ENCODE results near the gene PFDN1. TPM values are rescaled to one million over a fixed set of nuclear protein-coding genes. Genes with fewer than 3 reads are reported as not detected.
A peak's percentile ranks its signal among the peaks of the same experiment; 100 is the strongest.

The PFDN1 gene
- total RNA-seq, 1 experiment from 2014 or later = 94.1 TPM

- peaks cover 12% of the 10 kb centered on the region for H3K4me1 ChIP-seq (ENCODE audit: insufficient read depth, low read length, poor library complexity, severe bottlenecking)
- BruUV-seq (replicated peaks) = no TSS peak
- no peaks in the 10 kb centered on the region for H3K9me3 ChIP-seq (ENCODE audit: low read depth, low read length, poor library complexity, severe bottlenecking)
- TF ChIP-seq EZH2 (IDR thresholded peaks at IDR 0.05; ENCODE audit: borderline replicate concordance, low read depth, low read length, poor library complexity, severe bottlenecking) = no peak
- no peak for TF ChIP-seq CTCF (conservative IDR thresholded peaks at IDR 0.05; ENCODE audit: low read depth, low read length)
- H3K4me3 ChIP-seq (ENCODE audit: low read depth, low read length, poor library complexity, severe bottlenecking) = no peak overlapping the region
- H3K36me3 ChIP-seq (ENCODE audit: insufficient read depth, low read length, poor library complexity, severe bottlenecking) = peaks cover 11% of the 10 kb centered on the region
- H3K27ac ChIP-seq (ENCODE audit: low read depth, low read length, poor library complexity, severe bottlenecking) = no peak overlapping the region
- POLR2A ChIA-PET (ENCODE audit: low non-redundant PET) = interaction anchor here (0.6 to 0.7 kb wide), 2 partner anchors 58 to 80 kb away, joined by 3 read pairs; no protein-coding TSS in a partner anchor
- H3K27me3 ChIP-seq (replicated peaks; ENCODE audit: insufficient read depth, low read depth, low read length, poor library complexity) = no peaks in the 10 kb centered on the region
- peak; percentile 56 for DNase-seq (ENCODE audit: low spot score)
- intact Hi-C loops (cut with micrococcal nuclease; ENCODE audit: unreplicated experiment) = no loop called here
- CTCF ChIA-PET = interaction anchor here (1.0 kb wide), 1 partner anchor 97 kb away, joined by 3 read pairs; no protein-coding TSS in a partner anchor
Observed at GRCh38 chr5:140261403-140262171, 41.3 kb downstream of the PFDN1 start.

- Histone ChIP-seq H3K9me3 (ENCODE audit: low read depth, low read length, poor library complexity, severe bottlenecking) (no peaks in the 10 kb centered on the region), H3K4me1 (ENCODE audit: insufficient read depth, low read length, poor library complexity, severe bottlenecking) (peaks cover 12% of the 10 kb centered on the region), H3K27ac (ENCODE audit: low read depth, low read length, poor library complexity, severe bottlenecking) (no peak overlapping the region), H3K36me3 (ENCODE audit: insufficient read depth, low read length, poor library complexity, severe bottlenecking) (peaks cover 11% of the 10 kb centered on the region), H3K27me3 (replicated peaks; ENCODE audit: insufficient read depth, low read depth, low read length, poor library complexity) (no peaks in the 10 kb centered on the region), H3K4me3 (ENCODE audit: low read depth, low read length, poor library complexity, severe bottlenecking) (no peak overlapping the region)
- intact Hi-C loops (cut with micrococcal nuclease; ENCODE audit: unreplicated experiment) = no loop called here
- BruUV-seq (replicated peaks) = no TSS peak
- no peak for TF ChIP-seq CTCF (conservative IDR thresholded peaks at IDR 0.05; ENCODE audit: low read depth, low read length)
- TF ChIP-seq EZH2 (IDR thresholded peaks at IDR 0.05; ENCODE audit: borderline replicate concordance, low read depth, low read length, poor library complexity, severe bottlenecking) = no peak
- ChIA-PET POLR2A (ENCODE audit: low non-redundant PET) (no interaction called here), CTCF (no interaction called here)
- DNase-seq (ENCODE audit: low spot score) = no peak
Observed at GRCh38 chr5:140260089-140260656, 42.7 kb downstream of the PFDN1 start.

- no peak overlapping the region for H3K4me3 ChIP-seq (ENCODE audit: low read depth, low read length, poor library complexity, severe bottlenecking)
- no TSS peak for BruUV-seq (replicated peaks)
- CTCF ChIA-PET = no interaction called here
Observed at GRCh38 chr5:140259500-140259899, 43.4 kb downstream of the PFDN1 start.

More at GRCh38 chr5:140259500-140259899, 43.4 kb downstream of the PFDN1 start:
- POLR2A ChIA-PET (ENCODE audit: low non-redundant PET) = no interaction called here
- TF ChIP-seq CTCF (conservative IDR thresholded peaks at IDR 0.05; ENCODE audit: low read depth, low read length) (no peak), EZH2 (IDR thresholded peaks at IDR 0.05; ENCODE audit: borderline replicate concordance, low read depth, low read length, poor library complexity, severe bottlenecking) (no peak)
- Histone ChIP-seq H3K9me3 (ENCODE audit: low read depth, low read length, poor library complexity, severe bottlenecking) (no peaks in the 10 kb centered on the region), H3K36me3 (ENCODE audit: insufficient read depth, low read length, poor library complexity, severe bottlenecking) (peaks cover 11% of the 10 kb centered on the region), H3K27me3 (replicated peaks; ENCODE audit: insufficient read depth, low read depth, low read length, poor library complexity) (no peaks in the 10 kb centered on the region), H3K4me1 (ENCODE audit: insufficient read depth, low read length, poor library complexity, severe bottlenecking) (peaks cover 12% of the 10 kb centered on the region), H3K27ac (ENCODE audit: low read depth, low read length, poor library complexity, severe bottlenecking) (no peak overlapping the region)
- DNase-seq (ENCODE audit: low spot score) = no peak
- intact Hi-C loops (cut with micrococcal nuclease; ENCODE audit: unreplicated experiment) = no loop called here

Data from A673 (cell line).